MCF 10A (cell line): ENCODE measurements around the gene WASF2. TPM values are rescaled to one million over a fixed set of nuclear protein-coding genes. Genes with fewer than 3 reads are reported as not detected.

ENCODE experiments used
- BruUV-seq: library from RNA; stranded (reverse); fragments of 400-500 nt; replicated peaks from 2 replicates; lab custom pipeline; 2021; lab: Mats Ljungman, UMichigan
- CTCF ChIA-PET: fragments of 300-600 bp; sonication (Branson Sonifier 250); formaldehyde crosslinking; extraction: SDS; loops from one replicate; lab custom pipeline; 2021; ENCODE audit warnings: antibody characterized with exemption, inconsistent platforms; lab: Yijun Ruan, JAX
- POLR2A ChIA-PET: fragments of 300-600, 350-650 bp; sonication (Branson Sonifier 250); formaldehyde crosslinking; extraction: SDS; loops from one replicate; lab custom pipeline; 2020; ENCODE audit warnings: antibody characterized with exemption, inconsistent platforms; lab: Yijun Ruan, JAX
- DNase-seq: peaks from one replicate; pipeline ENCODE4 v3.0.0-alpha.2; 2018; ENCODE audit not compliant: unreplicated experiment
- H3K27ac Mint-ChIP-seq: one replicate; pipeline ENCODE4 v1.8.0; 2022; ENCODE audit warnings: mild to moderate bottlenecking, low read depth, mixed read lengths; ENCODE audit not compliant: unreplicated experiment
- H3K27me3 Mint-ChIP-seq: one replicate; pipeline ENCODE4 v1.8.0; 2022; ENCODE audit warnings: mixed read lengths; ENCODE audit not compliant: insufficient read depth, unreplicated experiment
- H3K36me3 Mint-ChIP-seq: one replicate; pipeline ENCODE4 v1.8.0; 2022; ENCODE audit warnings: mild to moderate bottlenecking, moderate library complexity, mixed read lengths; ENCODE audit not compliant: insufficient read depth, unreplicated experiment
- H3K4me1 Mint-ChIP-seq: one replicate; pipeline ENCODE4 v1.8.0; 2022; ENCODE audit warnings: mixed read lengths; ENCODE audit not compliant: insufficient read depth, unreplicated experiment
- H3K4me3 Mint-ChIP-seq: one replicate; pipeline ENCODE4 v1.8.0; 2022; ENCODE audit warnings: mild to moderate bottlenecking, moderate library complexity, mixed read lengths; ENCODE audit not compliant: unreplicated experiment
- H3K9me3 Mint-ChIP-seq: one replicate; pipeline ENCODE4 v1.8.0; 2022; ENCODE audit warnings: mixed read lengths; ENCODE audit not compliant: unreplicated experiment
- CTCF ChIP-seq: fragments of 200-600 bp; IDR thresholded peaks from one replicate; pipeline ENCODE4 v1.8.0; 2022; ENCODE audit warnings: antibody characterized with exemption, mild to moderate bottlenecking; ENCODE audit not compliant: unreplicated experiment
- intact Hi-C: fragments of 100-400 bp; cut with micrococcal nuclease; formaldehyde crosslinking; loops from 2 replicates; pipeline ENCODE4 v1.14.1; 2022
- total RNA-seq: library from RNA; stranded (reverse); gene quantifications from 2 replicates; pipeline ENCODE4 v1.2.3, GENCODE V29; 2022

The WASF2 gene
- total RNA-seq, 1 experiment from 2014 or later = 131 TPM

GRCh38 chr1:27447883-27448282, 42.1 kb downstream of the WASF2 start:
- Mint-ChIP-seq H3K36me3 (peaks cover 27% of the 10 kb centered on the region), H3K4me1 (peaks cover 19% of the 10 kb centered on the region), H3K27me3 (no peaks in the 10 kb centered on the region), H3K27ac (no peak overlapping the region), H3K9me3 (no peaks in the 10 kb centered on the region), H3K4me3 (no peak overlapping the region)
- TF ChIP-seq CTCF = no peak
- POLR2A ChIA-PET = interaction anchor here (1.1 kb wide), 1 partner anchor 14 kb away, joined by 4 read pairs; no protein-coding TSS in a partner anchor
- intact Hi-C loops = no loop called here
- CTCF ChIA-PET = interaction anchor here (1.0 to 1.9 kb wide), 2 partner anchors 18 to 109 kb away, joined by 3 to 6 read pairs; no protein-coding TSS in a partner anchor
- DNase-seq = no peak
- no TSS peak for BruUV-seq

- intact Hi-C loops = no loop called here
- no peak for TF ChIP-seq CTCF
- H3K4me1 Mint-ChIP-seq = peaks cover 19% of the 10 kb centered on the region
- H3K27me3 Mint-ChIP-seq = no peaks in the 10 kb centered on the region
- POLR2A ChIA-PET = interaction anchor here (0.6 to 1.5 kb wide), 5 partner anchors 10 to 157 kb away, joined by 3 to 4 read pairs (median 3); partner anchors contain the start of genes AHDC1 and WASF2
- DNase-seq = no peak
- H3K9me3 Mint-ChIP-seq = no peaks in the 10 kb centered on the region
- H3K4me3 Mint-ChIP-seq = no peak overlapping the region
- no TSS peak for BruUV-seq
- H3K27ac Mint-ChIP-seq = no peak overlapping the region
- peaks cover 27% of the 10 kb centered on the region for H3K36me3 Mint-ChIP-seq
- CTCF ChIA-PET = interaction anchor here (1.0 to 1.9 kb wide), 2 partner anchors 18 to 109 kb away, joined by 3 to 6 read pairs; no protein-coding TSS in a partner anchor
These were observed 42.6 kb downstream of the WASF2 start for GRCh38 chr1:27447399-27447798.

DNA sequence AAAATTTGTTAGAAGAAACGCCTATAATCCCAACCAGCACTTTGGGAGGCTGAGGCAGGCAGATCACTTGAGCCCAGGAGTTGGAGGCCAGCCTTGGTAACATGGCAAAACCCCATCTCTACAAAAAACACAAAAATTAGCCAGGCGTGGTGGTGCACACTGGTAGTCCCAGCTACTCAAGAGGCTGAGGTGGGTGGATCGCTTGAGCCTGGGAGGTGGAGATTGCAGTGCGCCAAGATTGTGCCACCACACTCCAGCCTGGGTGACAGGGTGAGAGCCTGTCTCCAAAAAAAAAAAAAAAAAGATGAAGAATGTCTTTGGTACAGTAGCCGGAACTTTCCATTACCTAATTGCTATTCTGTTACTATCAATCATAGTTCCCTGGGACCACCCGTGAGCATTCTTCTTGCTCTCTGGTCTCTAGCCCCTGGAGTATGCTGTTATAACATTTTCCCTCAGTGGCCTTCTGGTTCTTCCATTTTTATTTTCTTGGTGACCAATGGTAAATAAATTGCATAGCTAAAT, 43.4 kb downstream of the WASF2 start:
- peaks cover 28% of the 10 kb centered on the region for H3K36me3 Mint-ChIP-seq
- no peaks in the 10 kb centered on the region for H3K9me3 Mint-ChIP-seq
- TF ChIP-seq CTCF = no peak
- ChIA-PET POLR2A (interaction anchor here (0.7 to 1.5 kb wide), 5 partner anchors 10 to 43 kb away, joined by 3 to 6 read pairs (median 3); partner anchors contain the start of gene WASF2), CTCF (interaction anchor here (0.6 to 1.9 kb wide), 3 partner anchors 17 to 90 kb away, joined by 3 to 6 read pairs (median 4); no protein-coding TSS in a partner anchor)
- intact Hi-C loops = no loop called here
- H3K4me1 Mint-ChIP-seq = peaks cover 19% of the 10 kb centered on the region
- no TSS peak for BruUV-seq
- no peak overlapping the region for H3K27ac Mint-ChIP-seq
- H3K27me3 Mint-ChIP-seq = no peaks in the 10 kb centered on the region
- H3K4me3 Mint-ChIP-seq = no peak overlapping the region
- no peak for DNase-seq

DNA sequence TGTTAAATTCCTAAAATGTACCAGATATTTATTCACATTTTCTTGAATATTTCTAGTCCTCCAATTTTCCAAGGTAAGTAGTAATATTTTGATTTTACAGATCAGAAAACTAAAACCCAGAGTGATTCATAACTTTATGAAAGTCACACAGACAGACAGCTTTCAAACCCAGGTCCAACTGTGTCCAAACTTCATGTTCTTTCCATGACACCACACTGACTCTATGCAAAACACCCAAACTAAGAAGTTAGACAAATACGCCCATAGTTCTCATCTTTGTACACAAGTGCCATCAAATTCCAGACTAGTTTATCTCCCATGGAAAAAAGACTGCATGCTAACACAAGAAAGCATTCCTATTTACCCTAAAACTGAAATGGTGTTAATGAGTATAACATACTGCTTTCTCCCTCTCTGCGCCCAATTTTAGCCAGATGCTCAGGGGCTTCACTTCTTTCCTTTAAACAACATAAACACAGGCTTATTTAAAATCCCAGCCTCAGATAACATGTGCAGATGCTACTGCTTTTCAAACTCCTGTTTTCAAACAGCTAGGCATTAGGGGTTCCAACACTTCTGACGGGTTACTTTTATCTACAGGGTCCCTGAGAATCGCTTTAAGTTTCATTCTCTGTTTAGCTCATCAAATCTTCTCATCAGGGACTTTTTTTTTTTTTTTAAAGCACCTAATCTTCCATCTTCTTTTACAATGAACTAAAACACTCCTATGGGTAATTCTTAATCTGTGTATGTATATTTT, 44.6 kb downstream of the WASF2 start:
- ChIA-PET CTCF (interaction anchor here (0.9 kb wide), 1 partner anchor 91 kb away, joined by 3 read pairs; no protein-coding TSS in a partner anchor), POLR2A (interaction anchor here (1.5 kb wide), 1 partner anchor 9 kb away, joined by 6 read pairs; no protein-coding TSS in a partner anchor)
- Mint-ChIP-seq H3K9me3 (no peaks in the 10 kb centered on the region), H3K27me3 (no peaks in the 10 kb centered on the region), H3K4me1 (peaks cover 19% of the 10 kb centered on the region), H3K27ac (peak overlapping the region; percentile 29), H3K4me3 (no peak overlapping the region), H3K36me3 (peaks cover 32% of the 10 kb centered on the region)
- intact Hi-C loops = no loop called here
- no TSS peak for BruUV-seq
- TF ChIP-seq CTCF = no peak
- no peak for DNase-seq
